HepG2 (cell line): ENCODE results near the gene TNFSF9. TPM values are rescaled to one million over a fixed set of nuclear protein-coding genes. Genes with fewer than 3 reads are reported as not detected.

Experiments
- ELF3 ChIP-seq: IDR thresholded peaks from 2 replicates; pipeline ENCODE4 v1.6.1; 2016; ENCODE audit warnings: missing genetic modification reagents, missing compliant biosample characterization
- FOSL1 ChIP-seq: sonication (generic); formaldehyde crosslinking; IDR thresholded peaks from 2 replicates; pipeline ENCODE4 v1.9.0; 2021; ENCODE audit warnings: missing genetic modification reagents, borderline replicate concordance
- FUBP1 ChIP-seq: sonication (generic); formaldehyde crosslinking; IDR thresholded peaks from 2 replicates; pipeline ENCODE4 v1.5.1; 2020; ENCODE audit warnings: missing genetic modification reagents, mild to moderate bottlenecking, borderline replicate concordance
- KLF16 ChIP-seq, 2 experiments: sonication (generic) in 1 of 2; formaldehyde crosslinking in 1 of 2; IDR thresholded peaks; 2 replicates each; pipeline versions ENCODE4 v1.6.1 to v1.8.0; 2016 to 2023; ENCODE audit warnings: missing genetic modification reagents in 2 of 2, missing compliant biosample characterization in 1 of 2
- NFE2 ChIP-seq: sonication (generic); formaldehyde crosslinking; IDR thresholded peaks from 2 replicates; pipeline ENCODE4 v1.4.0; 2020; ENCODE audit warnings: missing genetic modification reagents
- NFKBIZ ChIP-seq: IDR thresholded peaks from 2 replicates; pipeline ENCODE4 v1.6.1; 2018; ENCODE audit warnings: missing genetic modification reagents, missing compliant biosample characterization
- PAF1 ChIP-seq: IDR thresholded peaks from 2 replicates; pipeline ENCODE4 v1.6.1; 2016; ENCODE audit warnings: missing genetic modification reagents, missing compliant biosample characterization
- PCBP2 ChIP-seq: fragments of 200-400 bp; formaldehyde crosslinking; optimal IDR thresholded peaks from 2 replicates; pipeline ENCODE3; 2018; ENCODE audit warnings: low read length, low read depth; ENCODE audit not compliant: poor library complexity, severe bottlenecking
- POLR2AphosphoS5 ChIP-seq: IDR thresholded peaks from 2 replicates; pipeline ENCODE4 v1.6.1; 2012; ENCODE audit warnings: low read depth, low read length
- PREB ChIP-seq: sonication (generic); formaldehyde crosslinking; IDR thresholded peaks from 2 replicates; pipeline ENCODE4 v1.4.0; 2020; ENCODE audit warnings: missing genetic modification reagents
- RCOR2 ChIP-seq: IDR thresholded peaks from 2 replicates; pipeline ENCODE4 v1.6.1; 2016; ENCODE audit warnings: missing biosample characterization, missing genetic modification reagents
- SMC3 ChIP-seq: IDR thresholded peaks from 2 replicates; pipeline ENCODE4 v1.6.1; 2011; ENCODE audit warnings: low read length, improper control_type of control experiment
- SOX6 ChIP-seq, 2 experiments: fragments of 450-650 bp in 1 of 2; sonication (generic) in 1 of 2; formaldehyde crosslinking in 1 of 2; IDR thresholded peaks; 2 replicates each; pipeline versions ENCODE4 v1.4.0 to v1.6.1; 2017 to 2020; ENCODE audit warnings: antibody characterized with exemption in 1 of 2, mild to moderate bottlenecking in 1 of 2, missing genetic modification reagents in 1 of 2
- SP5 ChIP-seq: IDR thresholded peaks from 2 replicates; pipeline ENCODE4 v1.6.1; 2016; ENCODE audit warnings: low read depth, borderline replicate concordance
- SUZ12 ChIP-seq: fragments of 150-350 bp; IDR thresholded peaks from 2 replicates; pipeline ENCODE4 v1.6.1; 2014; ENCODE audit warnings: low read depth, low read length
- TOPORS ChIP-seq: sonication (generic); formaldehyde crosslinking; IDR thresholded peaks from 2 replicates; pipeline ENCODE4 v1.8.0; 2023; ENCODE audit warnings: mild to moderate bottlenecking, missing genetic modification reagents
- ZBTB20 ChIP-seq: sonication (generic); formaldehyde crosslinking; IDR thresholded peaks from 2 replicates; pipeline ENCODE4 v1.8.1; 2023; ENCODE audit warnings: missing genetic modification reagents, low read depth, mild to moderate bottlenecking, borderline replicate concordance
- ZFP90 ChIP-seq: sonication (generic); formaldehyde crosslinking; IDR thresholded peaks from 2 replicates; pipeline ENCODE4 v1.8.0; 2022; ENCODE audit warnings: missing genetic modification reagents, mild to moderate bottlenecking, inconsistent platforms, borderline replicate concordance
- ZGPAT ChIP-seq: IDR thresholded peaks from 2 replicates; pipeline ENCODE4 v1.6.1; 2016; ENCODE audit warnings: mild to moderate bottlenecking
- ZNF296 ChIP-seq: sonication (generic); formaldehyde crosslinking; conservative IDR thresholded peaks from 2 replicates; pipeline ENCODE4 v1.5.0; 2020; ENCODE audit warnings: mild to moderate bottlenecking, missing genetic modification reagents
- ZNF30 ChIP-seq: sonication (generic); formaldehyde crosslinking; IDR thresholded peaks from 2 replicates; pipeline ENCODE4 v1.5.0; 2020; ENCODE audit warnings: mild to moderate bottlenecking, missing genetic modification reagents
- ZNF335 ChIP-seq: sonication (generic); formaldehyde crosslinking; IDR thresholded peaks from 2 replicates; pipeline ENCODE4 v1.4.0; 2020; ENCODE audit warnings: missing genetic modification reagents
- ZNF614 ChIP-seq: IDR thresholded peaks from 2 replicates; pipeline ENCODE4 v1.6.1; 2018; ENCODE audit warnings: missing biosample characterization, missing genetic modification reagents, inconsistent platforms, borderline replicate concordance
- ZNF629 ChIP-seq: sonication (generic); formaldehyde crosslinking; conservative IDR thresholded peaks from 2 replicates; pipeline ENCODE4 v1.5.0; 2020; ENCODE audit warnings: missing genetic modification reagents
- ZNF770 ChIP-seq: sonication (generic); formaldehyde crosslinking; IDR thresholded peaks from 2 replicates; pipeline ENCODE4 v1.5.0; 2020; ENCODE audit warnings: mild to moderate bottlenecking, missing genetic modification reagents
- ZNF883 ChIP-seq: sonication (generic); formaldehyde crosslinking; IDR thresholded peaks from 2 replicates; pipeline ENCODE4 v1.5.1; 2020; ENCODE audit warnings: mild to moderate bottlenecking, missing genetic modification reagents; ENCODE audit errors: not compliant biosample characterization
- polyA plus RNA-seq, 8 experiments: library from polyadenylated mRNA; depleted of rRNA in 3 of 8; stranded (reverse) in 7 of 8; unstranded in 1 of 8; fragments of >200 nt; fragmentation: Illumina TruSeq in 4 of 8; extraction: Trizol in 4 of 8; gene quantifications; 2 replicates each; pipeline versions ENCODE4 v1.2.1 to v1.2.3, GENCODE V29; 2011 to 2016; ENCODE audit warnings: low read depth in 4 of 8, missing spikeins in 1 of 8, mixed read lengths in 1 of 8; ENCODE audit not compliant: insufficient read depth in 1 of 8
- total RNA-seq, 5 experiments: library from RNA; depleted of rRNA; stranded (reverse); fragments of >200 nt; fragmentation: Illumina TruSeq; extraction: Trizol; gene quantifications; 2 replicates each; pipeline ENCODE4 v1.2.3, GENCODE V29; 2016; ENCODE audit warnings: low read depth in 1 of 5

Gene TNFSF9
- total and polyA plus RNA-seq, 2 of the 13 experiments (the other 11 are each of a cell fraction or from before 2014, with no cell fraction given): 1.0 to 1.8 TPM

GRCh38 chr19:6528544-6529121 is 2.2 kb upstream of the TNFSF9 start (continued):
- TF ChIP-seq POLR2AphosphoS5: no peak
- peak; percentile 94 for TF ChIP-seq ZNF770 (CRISPR knock-in tag)
- no peak for TF ChIP-seq FOSL1 (CRISPR knock-in tag)
- TF ChIP-seq SUZ12: no peak
- no peak for TF ChIP-seq FUBP1
- no peak for TF ChIP-seq NFKBIZ (CRISPR knock-in tag)
- TF ChIP-seq SP5 (CRISPR knock-in tag): peak; percentile 61; the same call in 1 of the 2 replicates
- no peak for TF ChIP-seq PREB (CRISPR knock-in tag)
- TF ChIP-seq ZNF335 (CRISPR knock-in tag): 0 out of 2 replicates have a peak, but pooled peaks have one; percentile 14
- TF ChIP-seq ZNF629: no peak
- no peak for TF ChIP-seq ZNF296
- no peak for TF ChIP-seq PAF1 (CRISPR knock-in tag)
- no peak for TF ChIP-seq ZNF883 (CRISPR knock-in tag)
- peak; percentile 92 for TF ChIP-seq ZFP90 (CRISPR knock-in tag)
- TF ChIP-seq ZNF614 (CRISPR knock-in tag): no peak
- no peak for TF ChIP-seq ZNF30 (CRISPR knock-in tag)
- 0 out of 2 replicates have a peak, but pooled peaks have one; percentile 29 for TF ChIP-seq ELF3
- TF ChIP-seq SMC3: no peak
- TF ChIP-seq KLF16 (CRISPR knock-in tag; IDR thresholded peaks at IDR 0.05): no peak
- TF ChIP-seq SOX6 (IDR thresholded peaks at IDR 0.05): no peak
- no peak for TF ChIP-seq SOX6 (CRISPR knock-in tag; IDR thresholded peaks at IDR 0.05)
- TF ChIP-seq RCOR2 (CRISPR knock-in tag): peak; percentile 75
- TF ChIP-seq ZGPAT (CRISPR knock-in tag): no peak
- TF ChIP-seq PCBP2: no peak
- TF ChIP-seq TOPORS (CRISPR knock-in tag): no peak
- no peak for TF ChIP-seq NFE2 (CRISPR knock-in tag)
- no peak for TF ChIP-seq ZBTB20 (CRISPR knock-in tag)
